ENCODE results near the gene ARNT2.

ARNT2 gene

GRCh38 chr15:80576519-80577090 lies 172.4 kb downstream of the ARNT2 start:
- no peak for DNase-seq (ENCODE audit: low read depth in 2 of 2)

DNA sequence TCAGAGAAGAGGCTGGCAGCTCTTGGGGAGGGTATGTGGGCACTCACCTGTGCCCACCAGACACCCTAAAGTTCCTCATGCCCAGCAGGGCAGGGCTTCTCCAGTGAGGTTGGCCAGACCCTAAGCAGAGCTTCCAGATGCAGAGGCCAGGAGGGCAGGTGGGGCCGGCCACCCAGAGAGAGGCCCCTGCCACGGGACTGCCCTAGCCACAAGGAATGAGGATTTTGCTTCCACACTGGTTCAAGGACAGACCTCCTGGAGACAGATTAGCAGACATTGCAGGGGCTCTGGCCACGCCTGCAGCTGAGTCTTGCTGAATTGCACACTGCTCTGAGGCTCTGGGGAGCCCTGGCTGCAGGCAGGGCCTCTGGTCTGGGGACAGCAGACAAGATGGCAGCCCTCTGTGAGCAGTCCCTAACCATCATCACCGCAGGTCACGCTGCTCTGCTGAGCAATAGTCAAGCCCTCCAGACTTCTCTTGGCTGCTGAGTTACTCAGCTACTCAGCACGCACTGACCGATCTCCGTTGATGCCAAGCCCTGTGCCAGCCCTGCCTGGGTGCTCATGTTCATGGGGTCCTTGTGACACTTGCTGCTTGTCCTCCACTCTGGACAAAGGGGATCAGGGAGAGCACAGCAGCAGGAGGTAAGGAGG lies 173.5 kb downstream of the ARNT2 start:
- DNase-seq (ENCODE audit: low read depth in 2 of 2), result no peak

GRCh38 chr15:80578206-80578595 lies 174.0 kb downstream of the ARNT2 start:
- DNase-seq (ENCODE audit: low read depth in 2 of 2), result no peak

GRCh38 chr15:80578871-80579270 lies 174.7 kb downstream of the ARNT2 start:
- no peak for DNase-seq (ENCODE audit: low read depth in 2 of 2)

DNA sequence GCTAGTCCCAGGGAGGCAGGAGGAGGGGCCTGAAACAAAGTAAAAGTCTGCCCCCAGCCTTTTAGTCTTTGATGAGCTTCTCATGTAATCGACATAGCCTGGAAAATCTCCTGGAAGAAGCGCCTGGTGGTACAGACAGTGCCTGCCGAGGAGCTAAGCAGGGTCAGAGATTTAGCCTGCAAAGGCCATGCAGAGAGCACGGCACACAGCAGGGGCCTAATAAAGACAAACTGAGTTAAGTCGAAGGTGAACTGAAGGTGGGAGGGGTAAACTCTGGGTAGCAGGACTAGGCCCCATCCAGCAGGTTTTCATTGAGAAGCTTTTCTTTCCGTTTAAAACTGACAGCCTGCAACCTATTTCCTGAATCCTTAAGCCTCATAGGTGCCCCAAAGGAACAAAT lies 175.4 kb downstream of the ARNT2 start:
- no peak for DNase-seq (ENCODE audit: low read depth in 2 of 2)

DNA sequence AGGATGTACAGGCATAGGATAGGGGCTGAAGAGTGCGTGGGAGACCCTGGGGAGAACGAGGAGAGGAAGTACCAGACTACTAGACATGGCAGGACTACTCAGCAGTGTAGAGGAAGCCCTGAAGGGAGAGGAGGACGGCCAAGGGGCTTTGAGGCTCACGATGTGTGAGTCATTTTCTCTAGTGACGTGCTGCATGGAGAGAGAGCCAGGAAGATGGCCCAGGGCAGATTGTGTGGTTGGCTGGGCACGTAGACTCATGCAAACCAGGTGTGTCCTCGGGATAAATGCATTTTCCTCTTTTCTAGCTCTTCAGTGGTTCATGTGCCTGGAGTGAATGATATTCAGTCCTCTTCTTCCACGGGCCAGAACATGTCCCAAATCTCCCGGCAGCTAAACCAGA lies 175.9 kb downstream of the ARNT2 start:
- DNase-seq (ENCODE audit: low read depth in 2 of 2), result no peak

- DNase-seq (ENCODE audit: low read depth in 2 of 2), result no peak
These were observed 176.5 kb downstream of the ARNT2 start for GRCh38 chr15:80580536-80581260.

DNA sequence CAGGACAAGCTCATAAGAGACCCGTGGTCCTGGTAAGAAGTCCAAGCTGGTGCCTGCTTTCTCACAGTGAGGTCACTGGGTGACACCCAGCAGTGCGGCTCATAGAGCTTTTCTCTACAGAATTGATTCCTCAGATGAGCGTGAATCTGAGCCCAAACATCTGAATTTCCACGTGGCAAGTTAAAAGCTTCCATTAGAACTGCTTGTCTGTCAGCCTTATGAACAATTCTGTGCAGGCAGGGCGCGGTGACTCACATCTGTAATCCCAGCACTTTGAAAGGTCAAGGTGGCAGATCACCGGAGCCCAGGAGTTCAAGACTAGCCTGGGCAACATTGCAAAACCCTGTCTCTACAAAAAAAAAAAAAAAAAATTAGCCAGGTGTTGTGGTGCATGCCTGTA lies 177.8 kb downstream of the ARNT2 start:
- no peak for DNase-seq (ENCODE audit: low read depth in 2 of 2)

GRCh38 chr15:80582816-80583423 lies 178.7 kb downstream of the ARNT2 start:
- DNase-seq (ENCODE audit: low read depth in 2 of 2), result no peak

DNA sequence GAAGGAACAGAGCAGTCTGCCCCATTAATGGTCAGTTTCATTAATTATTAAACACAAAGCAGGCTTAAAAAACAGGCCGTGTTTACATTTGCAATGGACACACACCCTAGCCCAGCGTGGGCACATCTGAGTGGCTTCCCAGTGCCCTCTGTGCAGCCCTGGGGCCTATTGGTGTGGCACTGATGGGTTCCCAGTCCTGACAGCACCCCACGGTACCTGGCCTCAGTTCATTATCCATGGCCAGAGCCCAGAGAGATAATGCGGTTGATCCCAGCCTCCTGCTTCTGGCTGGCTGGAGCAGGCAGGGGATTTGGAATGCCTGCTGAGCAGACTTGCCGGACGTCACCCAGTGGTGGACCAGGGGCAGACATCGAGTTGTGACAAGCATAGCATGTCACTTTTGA lies 180.4 kb downstream of the ARNT2 start:
- no peak for DNase-seq (ENCODE audit: low read depth in 2 of 2)

- DNase-seq (ENCODE audit: low read depth in 2 of 2), result no peak
These were observed 180.9 kb downstream of the ARNT2 start for GRCh38 chr15:80584973-80585525.

GRCh38 chr15:80585544-80586018 lies 181.4 kb downstream of the ARNT2 start:
- no peak for DNase-seq (ENCODE audit: low read depth in 2 of 2)

GRCh38 chr15:80586161-80586560 lies 182.0 kb downstream of the ARNT2 start:
- no peak for DNase-seq (ENCODE audit: low read depth in 2 of 2)

GRCh38 chr15:80587007-80587406 lies 182.8 kb downstream of the ARNT2 start:
- no peak for DNase-seq (ENCODE audit: low read depth in 2 of 2)

DNA sequence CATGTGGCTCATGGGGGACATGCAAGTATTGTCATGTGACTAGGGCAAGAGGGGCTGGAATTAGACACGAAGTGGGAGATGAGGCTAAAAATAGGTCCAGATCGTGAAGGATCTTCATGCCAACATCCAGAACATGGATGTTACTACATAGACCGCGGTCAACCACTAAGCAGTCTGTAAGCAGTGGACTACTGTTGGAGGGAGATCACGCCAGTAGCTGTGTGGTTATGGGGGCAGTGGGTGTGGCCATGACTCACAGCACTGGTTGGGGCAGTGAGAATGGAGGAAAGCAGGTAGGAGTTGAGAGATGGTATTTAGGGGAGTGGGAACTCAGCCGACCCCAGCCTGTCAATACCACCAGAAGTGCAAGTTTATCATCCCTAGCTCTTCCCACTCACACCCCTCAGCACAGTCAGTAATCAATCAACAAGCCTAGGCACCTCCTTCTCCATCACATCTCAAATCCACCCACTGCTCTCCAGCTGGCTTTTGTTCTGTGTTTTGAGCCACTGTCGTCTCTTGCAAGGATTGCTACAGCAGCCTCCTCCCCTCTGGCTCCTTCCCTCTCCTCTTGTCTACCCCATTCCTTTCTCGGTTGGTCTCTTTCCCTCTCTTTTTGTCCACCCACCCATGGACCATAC lies 183.8 kb downstream of the ARNT2 start:
- no peak for DNase-seq (ENCODE audit: low read depth in 2 of 2)

DNA sequence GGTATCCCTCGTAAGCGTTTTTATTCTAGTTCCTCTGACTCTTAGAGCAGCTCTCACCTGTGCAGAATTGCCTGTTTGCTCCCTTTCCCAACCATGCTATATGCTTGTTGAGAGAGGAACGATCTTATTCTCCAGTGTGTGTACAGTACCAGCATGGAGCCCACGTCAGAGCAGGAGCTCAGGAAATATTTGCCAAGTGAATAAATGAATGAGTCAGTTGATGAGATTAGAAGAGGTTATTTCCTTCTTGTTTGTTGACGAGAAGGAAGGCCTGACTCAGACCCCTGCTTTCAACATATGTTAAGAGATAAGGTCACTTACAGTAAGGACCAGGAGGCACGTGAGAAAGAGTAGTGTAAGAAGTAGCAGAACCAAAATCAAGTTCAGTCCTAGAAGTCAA lies 184.6 kb downstream of the ARNT2 start:
- DNase-seq (ENCODE audit: low read depth in 2 of 2), result peak; percentile 57 to 62

DNA sequence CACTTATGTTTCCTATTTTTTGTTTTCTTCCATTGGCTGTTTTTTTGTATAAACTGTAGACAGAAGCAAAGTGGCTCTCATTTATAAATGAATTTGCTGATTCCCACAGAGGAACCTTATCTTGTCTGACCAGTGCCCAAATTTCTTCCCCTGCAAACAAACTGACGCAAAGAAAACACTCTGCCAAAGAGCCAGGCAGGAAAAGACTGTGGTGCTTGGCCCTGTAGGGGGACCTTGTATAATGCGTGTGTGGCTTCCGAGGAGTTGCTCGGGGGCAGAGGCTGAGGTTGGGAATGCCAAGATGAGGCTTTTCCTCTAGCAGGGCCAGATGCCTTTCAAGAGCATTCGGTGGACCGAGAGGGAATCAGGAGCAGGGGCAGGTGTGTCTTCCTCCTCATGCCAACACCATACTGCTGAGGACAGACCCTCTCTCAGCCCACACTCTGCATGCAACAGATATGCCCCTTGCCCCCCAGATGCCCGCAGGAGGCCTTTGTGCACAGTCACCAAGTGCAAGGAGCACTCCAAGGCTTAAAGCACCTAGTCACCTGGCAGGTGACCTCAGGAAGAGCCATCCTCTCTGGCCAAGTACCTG lies 186.7 kb downstream of the ARNT2 start:
- DNase-seq (ENCODE audit: low read depth in 2 of 2), result no peak

DNA sequence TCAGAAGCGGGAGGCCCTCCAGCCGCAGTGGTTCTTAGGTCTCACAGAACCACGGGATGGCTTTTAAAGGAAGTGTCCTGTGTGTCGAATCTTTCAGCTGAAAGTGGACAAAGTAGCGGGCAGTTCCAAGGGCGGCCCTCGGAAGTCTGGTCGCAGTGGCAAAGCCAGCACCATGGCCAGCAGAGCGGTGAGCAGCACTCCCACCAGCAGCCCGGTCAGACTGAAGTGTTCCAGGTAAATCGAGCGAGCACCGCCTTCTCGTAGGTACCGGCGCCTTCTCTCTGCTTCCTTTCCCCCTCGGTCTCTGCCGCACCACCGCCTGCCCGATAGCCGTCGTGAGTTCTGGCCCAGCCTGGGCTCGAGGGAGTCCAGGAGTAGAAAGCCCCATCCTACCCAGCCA lies 187.3 kb downstream of the ARNT2 start:
- no peak for DNase-seq (ENCODE audit: low read depth in 2 of 2)

DNA sequence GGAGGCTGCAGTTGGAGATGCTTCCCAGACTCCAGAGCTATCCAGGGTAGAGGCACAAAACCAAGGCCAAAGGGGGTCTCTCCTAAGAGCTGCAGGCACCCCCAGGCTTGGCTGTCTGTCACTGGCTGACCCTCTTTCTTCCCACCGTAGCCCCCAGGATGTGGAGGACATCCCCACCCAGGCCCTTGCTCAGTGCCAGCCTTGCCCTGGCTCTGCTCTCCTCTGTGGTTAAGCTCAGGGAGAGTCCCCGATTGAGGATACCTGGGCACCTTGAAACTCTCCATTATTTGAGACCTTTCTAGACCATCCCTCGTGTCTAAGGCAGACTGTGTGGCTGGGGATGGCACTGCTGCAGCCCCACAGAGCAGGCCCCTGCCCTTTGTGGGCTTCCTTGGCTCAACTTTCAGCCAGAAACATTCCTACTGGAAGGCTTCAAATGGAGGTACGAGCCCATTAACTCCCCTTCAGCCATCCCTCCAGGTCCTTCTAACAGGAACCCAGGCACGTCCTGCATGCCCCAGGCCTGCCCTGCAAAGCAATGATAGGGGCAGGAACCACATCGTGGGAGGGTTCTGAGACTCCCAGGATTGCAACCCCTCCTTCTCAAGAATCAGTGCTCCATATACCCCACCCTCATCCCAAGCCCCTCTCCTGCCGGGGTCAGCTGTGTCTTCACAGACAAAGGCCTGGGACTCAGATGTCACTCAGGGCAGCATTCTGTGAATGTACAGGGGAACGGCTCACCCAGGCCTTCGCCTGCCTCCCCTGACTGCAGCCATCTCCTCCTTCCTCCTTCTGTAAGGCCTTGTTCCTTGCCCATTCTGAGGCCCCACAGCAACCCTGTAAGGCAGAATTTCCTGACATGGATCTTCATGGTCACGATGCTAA lies 188.0 kb downstream of the ARNT2 start:
- no peak for DNase-seq (ENCODE audit: low read depth in 2 of 2)

DNA sequence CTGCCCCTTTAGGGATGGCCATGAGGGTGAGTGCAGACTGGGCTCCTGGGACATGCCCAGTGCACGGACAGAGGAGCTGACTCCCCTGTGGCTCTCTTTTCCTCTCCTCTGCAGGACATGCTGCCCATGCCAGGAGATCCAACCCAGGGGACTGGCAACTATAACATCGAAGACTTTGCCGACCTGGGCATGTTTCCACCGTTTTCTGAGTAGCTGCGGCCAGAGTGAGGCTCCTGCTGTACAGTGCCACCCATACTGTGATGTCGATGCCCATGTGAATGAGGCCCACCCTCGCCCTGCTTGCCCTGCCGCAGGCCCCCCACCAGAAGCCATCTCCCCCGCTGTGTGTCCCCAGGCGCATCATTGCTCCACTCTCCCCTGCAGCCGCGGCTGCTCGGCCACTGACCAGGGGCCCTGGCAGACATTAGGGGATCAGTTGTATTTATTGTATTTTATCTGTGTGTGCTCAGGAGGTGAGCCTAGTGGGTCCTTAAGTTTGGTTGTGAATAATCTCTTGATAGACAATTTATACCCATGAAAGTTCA lies 189.4 kb downstream of the ARNT2 start:
- DNase-seq (ENCODE audit: low read depth in 2 of 2), result no peak
